Activated T-cell treated with anti-CD3 and anti-CD28 coated beads, Interleukin-2, amount 50 U/mL, for 72 hours (primary cell): ENCODE data around the gene SCARF2. TPM values are rescaled to one million over a fixed set of nuclear protein-coding genes. Genes with fewer than 3 reads are reported as not detected.
"Not testable (repeated sequence)": the region's sequence is repeated elsewhere in the genome, so short reads cannot be mapped to it uniquely, and the experiment has no call there.

Source experiments
- ATAC-seq, 2 donors: fragments of 150-1000 bp; cut with Tn5 transposase; replicated peaks in 1 of 2; 2 replicates each; pipeline ENCODE4 v1.10.0; 2021; ENCODE audit warnings: moderate library complexity in 2 of 2, mild to moderate bottlenecking in 1 of 2
- DNase-seq, 2 donors: peaks; one replicate each; pipeline ENCODE4 v3.0.0; 2021 to 2022; ENCODE audit warnings: mixed read lengths in 1 of 2
- H3K27ac Mint-ChIP-seq: one replicate; pipeline ENCODE4 v1.8.0; 2022; ENCODE audit warnings: mild to moderate bottlenecking, moderate library complexity, mixed read lengths
- H3K27me3 Mint-ChIP-seq: one replicate; pipeline ENCODE4 v1.8.0; 2022; ENCODE audit warnings: low read depth, mixed read lengths
- H3K36me3 Mint-ChIP-seq, 2 donors: one replicate each; pipeline ENCODE4 v1.8.0; 2022; ENCODE audit warnings: mixed read lengths in 2 of 2, mild to moderate bottlenecking in 1 of 2; ENCODE audit not compliant: insufficient read depth in 2 of 2
- H3K4me1 Mint-ChIP-seq: one replicate; pipeline ENCODE4 v1.8.0; 2022; ENCODE audit warnings: low read depth, mixed read lengths
- H3K4me3 Mint-ChIP-seq, 2 donors: one replicate each; pipeline ENCODE4 v1.8.0; 2022; ENCODE audit warnings: mild to moderate bottlenecking in 2 of 2, mixed read lengths in 2 of 2, moderate library complexity in 2 of 2
- H3K9me3 Mint-ChIP-seq, 2 donors: one replicate each; pipeline ENCODE4 v1.8.0; 2022; ENCODE audit warnings: mixed read lengths in 2 of 2
- total RNA-seq, 2 donors: library from RNA; stranded (reverse); gene quantifications; one replicate each; pipeline ENCODE4 v1.2.3, GENCODE V29; 2022

Gene SCARF2
- 1 to 10 TPM; 1.0 to 1.4 TPM for total RNA-seq

DNA sequence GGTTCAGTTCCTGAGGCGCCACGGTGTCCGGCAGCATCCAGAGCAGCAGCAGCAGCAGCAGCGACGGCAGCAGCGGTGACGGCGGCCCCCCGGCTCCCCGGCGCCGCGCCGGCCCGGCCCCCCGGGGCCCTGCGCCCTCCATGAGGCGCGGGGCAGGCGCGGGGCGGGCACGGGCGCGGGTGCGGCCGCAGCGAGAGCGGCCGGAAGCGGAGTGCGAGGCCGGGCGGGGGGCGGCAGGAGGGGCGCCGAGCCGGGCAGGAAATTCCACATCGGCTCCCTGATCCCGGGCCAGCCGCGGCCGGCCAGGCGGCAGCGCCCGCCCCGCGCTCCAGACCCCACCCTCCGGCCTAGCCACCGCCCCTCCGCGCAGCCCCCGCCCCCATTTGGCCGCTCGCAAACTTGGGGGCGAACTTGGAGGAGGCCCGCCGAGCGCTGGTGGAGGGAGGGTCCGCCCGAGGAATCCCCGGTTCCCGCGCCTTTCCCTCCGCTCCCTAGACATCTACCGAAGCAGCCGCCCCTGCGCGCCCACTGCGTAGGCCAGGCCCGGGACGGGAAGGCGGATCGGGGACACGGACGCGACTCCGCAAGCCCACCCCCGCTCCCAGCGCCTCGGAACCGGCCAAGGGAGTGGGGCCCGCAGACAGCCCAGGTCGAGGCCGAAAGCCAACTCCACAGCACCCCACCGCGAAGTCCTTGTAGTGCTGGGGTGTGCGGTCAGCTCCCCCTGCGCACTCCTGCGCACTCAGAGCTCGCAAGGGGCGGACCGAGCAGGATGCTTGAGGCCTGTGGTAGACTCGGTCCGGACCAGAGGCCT, at the start of gene SCARF2:
Gene SCARF2, minus strand, starts transcription at position 213 of the 814 bp plus-strand sequence. Its CDS starts 71 bp downstream, at position 142.
- peak; percentile 10 to 43 for ATAC-seq
- Mint-ChIP-seq H3K4me3 (peak within 1 kb of the TSS; percentile 62 to 81), H3K36me3 (no peaks in the 10 kb centered on the region), H3K4me1 (peaks cover 15% of the 10 kb centered on the region), H3K27me3 (peaks cover 47% of the 10 kb centered on the region), H3K9me3 (no peaks in the 10 kb centered on the region), H3K27ac (no peak within 1 kb of the TSS)
- no peak for DNase-seq

DNA sequence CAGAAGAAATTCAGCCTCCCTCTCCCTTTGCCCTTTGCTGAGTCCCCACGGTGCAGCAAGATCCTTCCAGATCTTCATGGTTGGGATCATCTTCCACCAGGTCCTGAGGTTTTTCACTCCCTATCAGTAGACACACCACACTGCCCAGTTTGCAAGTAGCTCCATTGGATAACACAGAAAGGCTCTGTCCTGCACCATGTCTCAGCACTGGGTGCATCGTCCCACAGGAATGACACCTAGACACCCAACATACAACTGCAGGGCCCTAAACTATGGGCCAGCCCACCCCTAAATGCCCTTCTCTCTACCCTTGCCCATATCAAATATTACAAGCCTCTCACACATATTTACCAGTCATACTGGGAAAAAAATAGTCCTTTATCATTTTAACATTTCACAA, 48.6 kb upstream of the SCARF2 start:
- Mint-ChIP-seq H3K4me1 (peaks cover 33% of the 10 kb centered on the region), H3K27ac (no peak overlapping the region), H3K9me3 (no peaks in the 10 kb centered on the region), H3K27me3 (no peaks in the 10 kb centered on the region), H3K36me3 (peaks cover 0 to 2% of the 10 kb centered on the region in 2 donors), H3K4me3 (no peak overlapping the region)
- ATAC-seq (no peak), DNase-seq (no peak)

GRCh38 chr22:20484948-20485683, 47.5 kb upstream of the SCARF2 start:
- Mint-ChIP-seq H3K36me3 (peaks cover 0 to 2% of the 10 kb centered on the region in 2 donors), H3K27ac (no peak overlapping the region), H3K27me3 (no peaks in the 10 kb centered on the region), H3K4me3 (no peak overlapping the region), H3K4me1 (peaks cover 26% of the 10 kb centered on the region), H3K9me3 (no peaks in the 10 kb centered on the region)
- no peak for ATAC-seq
- no peak for DNase-seq

- no peaks in the 10 kb centered on the region for H3K9me3 Mint-ChIP-seq
- ATAC-seq, result no peak
Measured at GRCh38 chr22:20483771-20484170, 46.1 kb upstream of the SCARF2 start.

DNA sequence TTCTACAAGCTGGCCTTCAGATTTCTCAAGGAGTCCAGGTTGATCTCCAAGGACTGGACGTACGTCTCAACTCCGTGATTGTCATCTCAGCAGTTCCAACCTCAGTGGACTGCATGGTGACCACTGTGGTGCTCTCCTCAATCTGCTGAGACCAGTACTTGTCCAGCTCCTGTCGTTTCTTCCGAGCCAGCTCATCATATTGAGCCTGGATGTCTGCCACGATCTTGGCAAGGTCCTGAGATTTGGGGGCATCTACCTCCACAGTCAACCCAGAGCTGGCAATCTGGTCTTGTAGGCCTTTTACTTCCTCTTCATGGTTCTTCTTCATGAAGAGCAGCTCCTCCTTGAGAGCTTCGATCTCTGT, 45.5 kb upstream of the SCARF2 start:
- not testable (repeated sequence) for H3K36me3 Mint-ChIP-seq, ATAC-seq, DNase-seq, H3K4me3 Mint-ChIP-seq, H3K9me3 Mint-ChIP-seq, H3K27me3 Mint-ChIP-seq, H3K27ac Mint-ChIP-seq
- H3K4me1 Mint-ChIP-seq, result peaks cover 16% of the 10 kb centered on the region

More at GRCh38 chr22:20483771-20484170, 46.1 kb upstream of the SCARF2 start:
- no peak for DNase-seq
- Mint-ChIP-seq H3K4me1 (peaks cover 20% of the 10 kb centered on the region), H3K36me3 (peaks cover 0 to 2% of the 10 kb centered on the region in 2 donors), H3K4me3 (no peak overlapping the region), H3K27me3 (no peaks in the 10 kb centered on the region), H3K27ac (no peak overlapping the region)

- Mint-ChIP-seq H3K9me3 (no peaks in the 10 kb centered on the region), H3K4me3 (no peak overlapping the region), H3K4me1 (peaks cover 34% of the 10 kb centered on the region), H3K36me3 (no peaks in the 10 kb centered on the region), H3K27ac (no peak overlapping the region), H3K27me3 (no peaks in the 10 kb centered on the region)
- no peak for DNase-seq
- no peak for ATAC-seq
Measured at GRCh38 chr22:20479612-20480196, 42.1 kb upstream of the SCARF2 start.

- not testable (repeated sequence) for ATAC-seq, H3K36me3 Mint-ChIP-seq, H3K27me3 Mint-ChIP-seq
Measured at GRCh38 chr22:20478059-20478458, 40.4 kb upstream of the SCARF2 start.

DNA sequence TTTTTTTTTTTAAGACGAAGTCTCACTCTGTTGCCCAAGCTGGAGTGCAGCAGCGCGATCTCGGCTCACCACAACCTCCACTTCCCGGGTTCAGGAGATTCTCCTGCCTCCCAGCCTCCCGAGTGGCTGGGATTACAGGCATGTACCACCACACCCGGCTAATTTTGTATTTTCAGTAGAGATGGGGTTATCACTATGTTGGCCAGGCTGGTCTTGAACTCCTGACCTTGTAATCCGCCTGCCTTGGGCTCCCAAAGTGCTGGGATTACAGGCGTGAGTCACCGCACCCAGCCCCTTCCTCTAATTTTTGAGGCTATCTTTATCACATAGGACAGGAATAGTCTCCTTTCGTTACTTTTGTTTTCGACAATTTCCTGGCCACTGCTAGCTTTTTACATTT, 37.9 kb upstream of the SCARF2 start:
- H3K9me3 Mint-ChIP-seq, DNase-seq, H3K36me3 Mint-ChIP-seq, H3K27me3 Mint-ChIP-seq, ATAC-seq: not testable (repeated sequence)
- H3K27ac Mint-ChIP-seq, result peak overlapping the region; percentile 99
- H3K4me3 Mint-ChIP-seq, result peak overlapping the region; percentile 69 to 90
- peaks cover 54% of the 10 kb centered on the region for H3K4me1 Mint-ChIP-seq

More at GRCh38 chr22:20478059-20478458, 40.4 kb upstream of the SCARF2 start:
- not testable (repeated sequence) for H3K4me3 Mint-ChIP-seq, H3K27ac Mint-ChIP-seq, DNase-seq, H3K9me3 Mint-ChIP-seq
- peaks cover 43% of the 10 kb centered on the region for H3K4me1 Mint-ChIP-seq

GRCh38 chr22:20475115-20475436, 37.5 kb upstream of the SCARF2 start:
- H3K36me3 Mint-ChIP-seq, result peaks cover 2 to 5% of the 10 kb centered on the region in 2 donors
- ATAC-seq (no peak), DNase-seq (no peak)
- H3K27ac Mint-ChIP-seq, result peak overlapping the region; percentile 99
- H3K4me3 Mint-ChIP-seq, result peak overlapping the region; percentile 69 to 90
- no peaks in the 10 kb centered on the region for H3K27me3 Mint-ChIP-seq
- H3K4me1 Mint-ChIP-seq, result peaks cover 50% of the 10 kb centered on the region
- no peaks in the 10 kb centered on the region for H3K9me3 Mint-ChIP-seq

- Mint-ChIP-seq H3K27me3 (no peaks in the 10 kb centered on the region), H3K27ac (peak overlapping the region; percentile 25), H3K4me3 (no peak overlapping the region), H3K36me3 (peaks cover 2 to 7% of the 10 kb centered on the region in 2 donors), H3K4me1 (peaks cover 57% of the 10 kb centered on the region), H3K9me3 (no peaks in the 10 kb centered on the region)
- DNase-seq (no peak), ATAC-seq (no peak)
Measured at GRCh38 chr22:20472629-20473442, 35.2 kb upstream of the SCARF2 start.

DNA sequence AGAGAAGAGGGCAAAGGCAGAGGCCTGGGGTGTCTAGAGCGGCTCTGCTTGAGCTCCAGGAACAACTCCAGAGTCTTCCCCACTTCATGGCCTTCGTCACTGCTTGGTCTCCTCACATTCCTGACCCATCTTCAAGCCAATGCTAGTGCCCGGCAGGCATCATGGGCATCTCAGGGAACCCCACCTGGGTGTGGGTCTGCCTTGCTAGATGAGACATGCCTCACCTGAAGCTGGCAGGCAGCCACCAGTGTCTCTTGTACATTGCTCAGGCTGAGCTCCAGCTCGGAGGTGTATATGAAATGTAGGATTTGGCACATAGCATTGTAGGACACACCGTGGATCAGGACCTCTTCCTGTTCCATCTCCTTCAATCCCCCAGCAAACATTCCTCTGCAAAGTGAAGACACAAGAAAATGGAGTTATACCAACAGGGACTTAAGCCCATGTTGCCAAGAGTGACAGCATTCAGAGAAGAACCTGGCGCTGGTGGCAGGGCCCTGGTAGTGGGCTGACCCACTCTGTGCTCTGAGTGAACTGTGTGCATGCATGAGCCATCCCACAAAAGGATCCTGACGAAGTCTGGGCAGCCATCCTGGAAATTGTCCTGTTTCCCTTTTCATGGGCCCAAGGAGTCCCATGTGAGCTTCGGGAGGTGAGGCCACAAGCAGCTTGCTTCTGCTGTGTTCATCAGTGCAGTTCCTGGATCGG, 33.7 kb upstream of the SCARF2 start:
- ATAC-seq (no peak), DNase-seq (no peak)
- no peaks in the 10 kb centered on the region for H3K9me3 Mint-ChIP-seq
- peak overlapping the region; percentile 67 for H3K27ac Mint-ChIP-seq
- no peak overlapping the region for H3K4me3 Mint-ChIP-seq
- peaks cover 2 to 7% of the 10 kb centered on the region in 2 donors for H3K36me3 Mint-ChIP-seq
- H3K27me3 Mint-ChIP-seq, result no peaks in the 10 kb centered on the region
- H3K4me1 Mint-ChIP-seq, result peaks cover 57% of the 10 kb centered on the region

- not testable (repeated sequence) for DNase-seq, H3K27me3 Mint-ChIP-seq, H3K4me3 Mint-ChIP-seq, H3K9me3 Mint-ChIP-seq, H3K36me3 Mint-ChIP-seq, ATAC-seq
- Mint-ChIP-seq H3K27ac (peak overlapping the region; percentile 33), H3K4me1 (peaks cover 55% of the 10 kb centered on the region)
Measured at GRCh38 chr22:20470525-20470924, 32.9 kb upstream of the SCARF2 start.
